NCI-H82 treated with DMSO at 0.1 percent for 48 hours (cell line): ENCODE measurements around the gene CAMK2B.

Source experiments
- DNase-seq: peaks from one replicate; lab custom pipeline; 2025; ENCODE audit not compliant: unreplicated experiment; lab: John Stamatoyannopoulos, UW

CAMK2B gene

DNA sequence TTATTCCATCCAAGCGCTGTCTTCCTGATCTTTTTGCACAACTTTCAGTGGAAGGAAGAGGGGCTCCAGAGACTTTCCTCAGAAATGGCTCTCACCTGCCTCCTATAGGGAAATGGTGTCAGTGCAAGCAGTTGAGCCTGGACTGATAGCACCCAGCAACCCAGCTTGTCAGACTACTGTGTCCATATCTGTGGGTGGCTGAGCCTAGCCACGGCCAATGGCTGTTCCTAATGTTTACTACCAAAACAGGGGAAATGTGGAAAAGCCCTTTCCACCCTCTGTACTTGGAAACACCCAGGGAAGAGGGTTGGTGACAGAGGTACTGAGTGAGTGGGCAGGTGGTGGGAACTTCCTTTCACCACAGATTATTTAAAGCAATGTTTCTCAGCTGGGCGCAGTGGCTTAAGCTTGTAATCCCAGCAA lies 128.9 kb downstream of the CAMK2B start:
- peak; percentile 50 for DNase-seq

DNA sequence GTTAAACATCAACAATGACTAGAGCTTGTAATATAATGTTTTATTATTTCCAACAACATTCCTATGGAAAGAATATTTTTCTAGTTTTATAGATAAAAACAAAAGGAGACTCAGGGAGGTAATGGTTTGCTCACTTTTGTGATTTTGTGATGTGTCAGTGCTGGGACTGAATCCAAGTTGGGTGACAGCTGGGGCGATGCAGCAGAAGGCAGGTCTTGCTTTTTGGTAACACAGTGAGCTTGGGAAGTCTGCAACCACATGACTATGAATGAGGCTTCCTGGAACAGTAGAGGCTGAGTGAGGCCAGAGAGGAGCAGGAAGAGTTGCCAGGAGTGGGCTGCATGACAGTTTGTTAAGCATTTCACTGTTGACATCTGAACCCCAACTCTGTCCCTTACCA lies 129.5 kb downstream of the CAMK2B start:
- no peak for DNase-seq

DNA sequence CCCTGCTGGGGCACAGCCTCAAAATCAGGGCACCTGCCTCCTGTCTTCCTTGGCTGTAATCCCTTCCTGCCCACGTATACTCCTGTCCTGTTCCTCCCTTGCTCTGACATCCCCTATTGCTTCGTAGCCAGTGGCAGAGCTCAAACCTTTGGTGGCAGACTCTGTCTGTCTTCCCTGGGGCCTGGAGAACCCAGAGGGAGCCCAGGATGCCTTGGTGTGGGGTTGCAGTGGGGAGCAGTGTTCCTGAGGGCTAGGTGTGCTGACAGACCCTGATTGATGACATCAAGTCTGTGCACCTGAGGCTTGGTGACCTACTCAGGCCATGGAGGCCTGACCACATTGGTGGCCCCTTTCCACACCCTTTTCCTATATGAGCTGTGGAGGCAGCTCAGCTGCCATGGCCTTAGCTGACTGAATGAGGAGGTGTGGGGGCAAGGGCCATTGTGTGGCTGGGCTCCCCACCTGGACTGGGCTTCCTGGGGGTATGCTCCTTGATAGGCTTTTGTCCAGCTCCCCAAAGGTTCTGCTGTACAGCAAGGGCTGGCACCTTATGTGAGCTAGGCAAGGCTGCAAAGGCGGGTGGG lies 130.7 kb downstream of the CAMK2B start:
- no peak for DNase-seq

DNA sequence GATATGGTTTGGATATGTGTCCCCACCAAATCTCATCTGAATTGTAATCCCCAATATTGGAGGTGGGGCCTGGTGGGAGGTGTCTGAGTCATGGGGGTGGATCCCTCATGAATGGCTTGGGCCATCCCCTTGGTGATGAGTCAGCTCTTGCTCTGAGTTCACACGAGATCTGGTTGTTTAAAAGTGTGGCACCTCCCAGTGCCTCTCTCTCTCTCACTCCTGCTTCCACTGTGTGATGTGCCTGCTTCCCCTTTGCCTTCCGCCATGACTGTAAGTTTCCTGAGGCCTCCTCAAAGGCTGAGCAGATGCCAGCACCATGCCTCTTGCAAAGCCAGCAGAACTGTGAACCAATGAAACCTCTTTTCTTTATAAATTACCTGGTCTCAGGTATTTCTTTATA lies 131.3 kb downstream of the CAMK2B start:
- DNase-seq, result no peak

DNA sequence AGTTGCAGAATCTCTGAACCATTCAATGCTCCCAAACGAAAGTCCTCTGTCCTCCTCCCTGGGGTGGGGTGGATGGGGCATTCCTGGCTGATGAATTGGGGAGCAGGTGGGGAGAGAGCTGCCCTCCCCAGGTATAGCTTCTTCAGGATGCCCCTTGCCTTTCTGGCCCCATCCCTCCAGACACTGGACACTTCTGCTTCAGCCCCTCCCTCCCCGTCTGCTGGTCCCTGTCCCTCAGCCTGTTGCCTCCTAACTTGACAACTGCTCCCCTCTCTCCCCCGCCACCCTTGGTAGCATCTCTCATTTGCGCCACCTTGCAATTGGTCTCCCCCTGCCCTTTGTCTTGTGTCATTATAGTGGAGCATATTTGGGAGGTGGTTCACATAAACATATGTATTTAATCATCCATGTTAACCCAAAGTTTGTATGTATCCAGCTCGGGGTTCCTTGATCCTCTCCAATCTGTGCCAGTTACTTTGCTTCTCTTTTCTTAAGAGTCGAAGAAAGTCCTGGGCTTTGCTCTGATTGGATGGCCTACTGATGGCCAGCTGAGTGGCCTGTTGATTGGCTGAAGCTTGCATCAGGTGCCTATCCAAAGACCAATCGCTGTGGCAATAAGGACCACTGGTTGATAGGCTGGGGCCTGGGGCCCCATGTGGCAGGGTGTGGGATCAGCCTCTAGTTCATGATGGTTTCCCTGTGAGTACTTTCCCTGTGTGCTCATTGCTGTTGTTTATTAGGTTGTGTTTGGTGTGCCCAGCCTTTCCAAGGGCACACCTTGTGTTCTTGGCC lies 132.2 kb downstream of the CAMK2B start:
- no peak for DNase-seq

DNA sequence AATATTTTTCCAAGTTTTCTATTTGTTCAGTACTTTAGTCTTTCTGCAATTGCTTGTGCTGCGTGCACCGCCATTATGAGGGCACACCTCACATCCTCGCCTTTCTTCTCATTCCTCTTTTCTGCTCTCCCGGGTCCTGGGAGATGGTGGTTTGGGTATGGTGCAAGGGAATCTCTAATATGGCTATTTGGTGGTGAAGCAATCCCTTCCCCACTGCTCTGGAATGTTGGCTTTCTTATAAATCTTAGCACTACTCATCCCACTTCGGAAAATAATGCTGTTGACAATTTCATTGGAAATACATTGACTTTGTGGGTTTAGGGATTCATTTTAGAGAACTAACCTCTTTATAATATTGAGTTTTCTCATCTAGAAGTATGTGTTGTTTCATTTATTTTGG lies 134.2 kb downstream of the CAMK2B start:
- DNase-seq, result no peak

DNA sequence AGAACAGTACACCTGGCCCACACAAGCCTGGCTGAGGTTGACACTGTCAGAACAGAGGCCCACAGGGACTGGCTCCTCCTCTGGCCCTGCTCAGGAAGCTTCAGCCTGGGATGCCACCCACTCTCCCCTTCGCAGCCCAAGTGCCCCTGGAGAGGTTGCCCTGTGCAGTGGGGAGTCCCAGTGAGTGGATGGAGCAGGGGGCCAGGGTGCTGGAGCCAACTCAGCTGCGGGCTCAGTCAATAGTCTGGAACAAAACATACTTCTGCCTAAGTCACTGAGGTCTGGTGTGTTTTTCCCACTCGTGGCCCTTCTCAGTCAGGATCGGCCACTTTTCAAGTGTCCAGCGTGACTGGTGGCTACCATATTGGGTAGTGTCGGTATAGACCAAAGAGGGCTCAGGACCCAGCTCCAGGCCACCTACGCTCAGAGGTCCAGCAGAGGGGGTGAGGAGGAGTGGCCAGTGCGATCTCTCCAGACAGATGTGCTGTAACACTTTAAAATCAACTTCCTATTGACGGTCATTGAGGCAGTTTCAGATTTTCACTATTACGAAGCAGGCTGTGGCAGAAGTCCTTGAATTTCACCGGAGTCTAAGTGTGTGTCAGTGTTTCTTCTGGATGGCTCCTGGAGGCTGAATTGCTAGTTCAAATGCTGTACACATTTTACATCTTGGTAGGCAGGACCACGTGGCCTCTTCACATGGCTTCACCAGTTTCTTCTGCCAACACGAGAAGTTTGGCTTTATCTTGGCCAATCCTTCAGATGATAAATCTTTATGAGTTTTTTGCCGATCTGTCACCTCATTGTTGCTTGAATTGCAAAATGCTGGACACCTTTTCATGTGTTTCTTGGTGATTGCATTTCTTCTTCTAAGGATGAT lies 135.2 kb downstream of the CAMK2B start:
- DNase-seq, result no peak

DNA sequence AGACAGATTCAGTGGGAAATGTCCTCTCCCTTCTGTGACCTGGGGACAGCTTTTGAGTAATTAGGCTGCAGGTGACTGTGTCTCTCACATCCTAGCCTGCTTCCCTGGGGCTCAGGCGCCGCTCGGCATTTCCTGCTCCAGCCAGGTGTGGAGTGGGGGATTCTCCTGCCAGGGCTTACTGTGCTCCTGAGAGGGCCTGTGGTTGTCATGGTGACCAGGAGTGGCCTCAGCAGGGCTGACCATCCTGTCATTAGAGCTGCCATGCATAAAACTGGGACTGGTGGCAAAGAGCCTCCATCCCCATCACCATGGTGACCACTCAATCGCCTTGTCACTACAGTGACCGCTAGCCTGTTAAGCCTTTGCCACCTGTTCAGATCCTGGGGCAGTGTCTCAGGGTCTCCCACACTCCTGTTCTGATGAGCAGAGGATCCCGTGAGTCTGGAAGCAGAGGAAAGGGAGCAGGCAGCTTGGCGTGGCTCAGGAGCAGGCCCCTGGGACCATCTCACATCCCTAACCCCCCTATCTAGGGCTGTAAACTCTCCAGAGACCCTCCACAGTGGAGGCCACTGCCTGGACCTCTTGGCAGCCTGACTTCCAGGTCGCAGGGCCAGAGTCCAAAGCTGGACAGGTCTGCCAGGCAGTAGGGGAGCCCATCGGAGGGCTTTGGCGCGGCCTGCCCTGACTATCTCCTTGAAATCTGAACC lies 136.0 kb downstream of the CAMK2B start, which contains the start of gene GCK:
Gene GCK (minus strand): TSS at position 154 of the 707 bp plus-strand sequence. CDS start 486 bp downstream, outside the sequence.
- no peak for DNase-seq

DNA sequence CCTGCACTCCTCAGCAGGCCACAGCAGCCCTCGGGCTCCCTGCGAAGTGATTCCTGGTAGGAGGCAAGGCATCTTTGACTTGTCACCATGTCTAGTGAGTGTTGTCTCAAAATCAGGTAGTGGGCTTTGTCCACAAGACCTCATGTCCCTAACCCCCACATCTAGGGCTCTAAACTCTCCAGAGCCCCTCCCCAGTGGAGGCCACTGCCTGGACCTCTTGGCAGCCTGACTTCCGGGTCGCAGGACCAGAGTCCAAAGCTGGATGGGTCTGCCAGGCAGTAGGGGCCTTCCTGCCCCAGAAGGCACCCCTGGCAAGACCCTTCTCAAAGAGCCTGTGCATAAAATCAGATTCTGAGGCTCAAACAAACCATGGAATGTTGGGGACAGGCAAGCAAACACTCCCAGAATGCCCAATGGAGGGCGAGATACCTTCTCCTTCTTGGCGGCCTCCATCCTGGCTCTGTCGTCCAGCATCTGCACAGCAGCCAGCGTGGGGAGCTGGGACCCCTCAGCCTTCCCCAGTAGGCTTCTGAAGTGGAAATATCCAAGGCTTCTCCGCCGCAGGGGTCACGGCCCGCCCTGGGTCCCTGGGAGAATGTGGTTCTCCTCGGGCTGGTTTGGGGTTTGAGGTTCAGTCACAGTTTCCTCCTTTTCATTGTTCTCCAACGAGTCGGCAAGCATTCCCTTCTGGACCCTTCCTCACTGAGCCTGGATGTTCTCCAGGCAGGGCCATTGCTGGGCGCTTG lies 136.7 kb downstream of the CAMK2B start:
- DNase-seq, result no peak

DNA sequence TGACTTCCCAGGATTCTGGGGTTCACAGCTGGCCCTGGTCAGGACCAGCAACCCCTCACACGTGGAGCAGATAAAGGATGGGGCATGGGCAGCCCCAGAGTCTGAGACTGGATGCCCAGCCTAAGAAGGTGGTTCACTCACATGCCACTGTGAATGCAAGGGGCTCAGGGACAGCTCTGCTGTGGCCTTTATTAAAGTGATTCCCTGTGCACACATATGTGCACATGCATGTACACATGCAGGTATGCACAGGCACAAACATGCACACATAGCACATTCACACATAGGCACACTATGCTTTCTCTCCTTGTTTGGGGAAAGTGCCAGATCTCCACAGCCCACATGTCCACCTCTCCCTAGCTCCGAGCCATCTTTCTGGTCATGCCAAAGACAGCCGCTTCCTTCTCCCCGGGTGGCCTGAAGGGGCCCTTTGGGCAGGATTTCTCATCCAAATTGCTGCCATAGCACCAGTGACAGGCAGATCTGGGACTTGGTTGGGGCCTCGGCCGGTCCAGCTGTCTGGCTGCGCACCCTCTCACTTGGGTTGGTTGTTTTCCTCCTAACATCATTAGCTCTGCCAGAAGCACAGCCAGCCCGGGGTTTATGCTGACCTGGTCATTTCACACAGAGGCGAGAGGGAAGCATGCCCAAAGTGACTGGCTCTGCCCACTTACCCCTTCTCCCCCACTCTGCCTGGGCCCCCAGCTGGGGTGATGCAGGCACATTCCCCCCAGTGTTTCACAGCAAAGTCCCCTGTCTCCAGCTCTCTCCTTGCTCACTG lies 137.6 kb downstream of the CAMK2B start:
- DNase-seq, result no peak

DNA sequence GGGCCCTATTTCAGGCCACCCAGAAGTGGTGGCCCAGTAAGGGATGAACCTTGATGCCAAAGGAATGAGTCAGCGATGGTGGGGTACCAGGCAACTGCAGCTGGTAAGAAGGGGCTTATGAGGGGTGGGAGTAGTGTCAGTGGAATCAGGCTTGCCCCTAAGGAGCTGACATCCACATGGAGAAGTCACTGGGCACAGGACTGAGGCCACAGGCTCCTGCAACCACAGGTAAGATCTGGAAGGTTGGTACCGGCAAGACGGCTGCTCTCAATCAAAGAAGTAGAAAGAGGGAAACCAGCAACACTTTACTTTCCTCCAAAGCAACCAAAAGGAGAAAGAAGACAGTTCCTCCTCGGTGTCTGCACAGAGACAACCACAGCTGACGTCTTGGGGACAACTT lies 138.7 kb downstream of the CAMK2B start:
- no peak for DNase-seq

DNA sequence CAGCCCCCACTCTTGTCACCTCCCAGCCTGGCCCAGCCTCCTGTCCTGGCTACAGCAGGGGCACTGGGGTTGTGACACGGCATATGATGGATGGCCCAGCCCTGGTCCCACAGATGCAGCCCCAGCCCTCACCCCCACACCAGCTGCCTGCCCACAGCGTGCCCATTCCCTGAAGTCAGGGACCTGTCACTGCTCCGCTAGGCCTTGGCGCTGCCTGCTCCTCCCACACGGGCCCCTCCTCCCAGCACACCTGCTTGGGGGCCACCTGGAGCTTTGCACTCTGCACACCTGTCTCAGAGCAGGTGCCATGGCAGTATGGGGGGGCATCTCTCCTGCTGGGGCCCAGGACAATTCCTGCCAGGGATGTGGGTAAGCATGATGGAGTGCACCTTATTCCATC lies 139.7 kb downstream of the CAMK2B start:
- no peak for DNase-seq

DNA sequence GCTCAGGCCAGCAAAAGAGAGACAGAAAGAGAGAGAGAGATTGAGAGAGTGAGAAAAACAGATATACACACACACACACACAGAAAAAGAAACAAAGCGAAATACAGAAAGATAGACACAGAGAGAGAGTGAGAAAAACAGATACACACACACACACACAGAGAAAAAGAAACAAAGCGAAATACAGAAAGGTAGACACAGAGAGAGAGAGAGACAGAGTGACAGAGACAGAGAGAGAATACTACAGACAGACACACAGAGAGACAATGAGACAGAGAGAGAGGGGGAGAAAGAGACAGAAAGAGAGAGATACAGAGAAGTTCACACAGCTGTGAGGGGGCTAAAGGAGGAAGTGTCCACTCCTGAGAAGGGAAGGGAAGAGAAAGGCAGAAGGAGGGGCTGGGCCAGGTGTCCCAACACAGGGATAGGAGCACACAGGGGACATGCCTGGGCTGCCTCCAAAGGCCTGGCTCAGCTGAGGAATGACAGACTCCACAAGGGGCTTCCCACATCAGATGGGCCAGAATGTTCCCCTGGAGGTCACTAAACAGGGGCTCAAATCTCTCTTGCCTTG lies 140.4 kb downstream of the CAMK2B start:
- DNase-seq, result no peak

DNA sequence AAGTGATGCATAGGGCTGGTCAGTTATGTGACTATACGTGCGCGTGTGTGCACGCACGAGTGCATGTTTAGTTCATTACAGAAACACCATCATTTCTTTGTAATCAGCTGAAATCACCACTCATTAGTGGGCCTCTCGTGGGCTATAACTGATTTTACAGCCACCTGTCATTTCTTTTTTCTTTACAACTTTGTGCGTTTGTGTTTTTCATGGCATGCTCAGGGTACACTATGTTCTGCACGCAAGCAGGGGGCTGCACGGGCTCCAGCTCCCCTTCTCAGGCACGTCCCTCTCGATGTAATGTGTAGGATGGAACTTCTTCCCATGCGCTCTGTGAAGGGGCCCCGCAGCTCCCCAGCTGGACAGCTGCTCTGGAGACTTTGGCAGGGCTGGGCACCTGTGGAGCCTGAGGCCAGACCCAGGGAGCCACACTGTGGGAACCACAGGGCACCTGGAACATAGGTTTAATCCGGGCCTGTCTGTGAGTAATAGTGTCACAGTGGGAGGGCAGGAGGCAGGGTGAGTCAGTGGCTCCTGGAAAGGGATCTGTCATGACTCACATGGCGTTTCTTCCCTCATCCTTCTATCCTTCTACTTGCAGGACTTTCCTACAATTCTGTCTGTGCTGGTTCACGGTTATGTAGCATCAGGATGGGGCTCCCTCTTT lies 141.1 kb downstream of the CAMK2B start:
- DNase-seq, result no peak

DNA sequence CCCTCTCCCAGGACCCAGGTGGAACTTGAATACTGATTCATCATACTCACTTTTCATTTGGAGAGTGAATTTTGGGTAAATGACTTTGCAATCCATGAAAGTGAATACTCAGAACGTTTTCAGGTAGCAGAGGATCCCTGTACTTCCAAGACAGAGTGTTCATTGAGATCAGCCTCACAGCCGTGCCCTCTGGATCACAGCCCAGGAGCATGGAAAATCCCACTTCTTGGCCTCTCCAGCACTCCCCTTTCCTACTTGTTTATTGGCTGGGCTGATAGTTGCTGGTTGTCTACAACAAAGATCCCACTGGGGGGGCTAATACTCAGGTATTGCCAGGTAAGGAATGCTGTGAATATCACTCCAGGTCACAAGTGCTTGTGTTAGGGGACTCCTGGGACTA lies 142.0 kb downstream of the CAMK2B start:
- no peak for DNase-seq

DNA sequence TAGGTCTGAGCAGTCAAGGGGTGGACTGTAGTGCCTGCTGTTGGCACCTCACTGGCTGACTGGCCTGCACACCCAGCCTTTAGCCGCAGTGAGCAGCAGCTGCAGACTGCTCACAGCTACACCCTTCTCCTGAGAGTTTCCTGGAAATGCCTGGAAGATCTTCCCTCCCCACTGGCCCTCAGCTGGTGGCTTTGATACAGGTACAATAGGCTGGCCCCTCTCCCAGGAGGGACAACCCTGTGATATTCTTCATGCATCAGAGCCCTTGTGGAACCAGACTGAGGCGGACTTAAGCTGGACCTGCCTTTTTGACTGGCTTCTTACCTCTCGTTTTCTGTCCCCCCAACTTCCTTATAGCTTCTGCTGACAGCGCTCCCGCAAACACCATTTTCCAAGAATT lies 142.6 kb downstream of the CAMK2B start:
- no peak for DNase-seq

DNA sequence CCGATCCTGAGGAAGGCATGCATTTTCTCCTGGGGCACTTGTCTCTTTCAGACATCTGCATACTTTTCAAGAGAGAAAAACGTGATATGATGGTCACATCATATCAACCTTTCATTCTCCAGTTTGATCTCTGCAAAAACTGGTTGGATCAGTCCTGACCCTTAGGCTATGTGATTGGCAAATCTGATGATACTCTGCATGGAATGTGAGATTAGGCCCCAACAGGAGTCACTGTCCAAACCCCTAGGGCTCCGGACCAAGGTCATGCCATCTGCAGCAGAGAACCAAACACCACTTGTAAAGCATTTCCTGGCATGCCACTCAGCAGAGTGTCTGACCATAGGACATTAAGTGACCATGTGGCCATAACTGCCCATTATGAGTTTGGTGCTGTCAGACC lies 144.8 kb downstream of the CAMK2B start:
- no peak for DNase-seq

DNA sequence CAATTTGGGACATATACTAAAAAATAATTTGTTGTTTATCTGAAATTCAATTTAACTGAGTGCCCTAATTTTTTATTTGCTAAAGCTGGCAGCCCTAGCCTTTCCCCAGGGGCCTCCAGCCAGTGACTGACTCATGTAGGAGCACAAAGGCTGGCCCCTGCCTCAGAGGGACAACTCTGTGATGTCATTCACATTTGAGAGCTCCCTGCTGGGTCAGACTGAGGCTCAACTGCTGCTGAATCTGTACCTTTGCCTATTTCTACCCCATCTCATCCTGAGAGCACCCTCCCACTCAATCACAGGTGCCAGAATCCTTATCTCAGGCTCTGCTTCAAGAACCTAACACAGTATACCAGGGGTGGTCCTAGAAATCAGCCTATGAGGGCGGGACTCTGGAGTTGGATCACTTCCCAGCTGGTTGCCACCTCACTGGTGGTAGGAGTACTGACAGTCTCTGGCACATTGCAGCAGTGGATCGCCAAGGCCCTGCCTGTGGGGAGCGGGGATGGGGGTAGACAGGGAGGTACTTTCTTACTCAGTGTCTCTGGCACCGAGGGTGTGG lies 147.7 kb downstream of the CAMK2B start:
- no peak for DNase-seq
